Nephron (organoid): ENCODE data around the gene TBL1X.
A peak's percentile ranks its signal among the peaks of the same experiment; 100 is the strongest.

Source experiments
- H3K27ac Mint-ChIP-seq, 3 experiments: 2 replicates each; pipeline ENCODE4 v1.8.0; 2020; ENCODE audit warnings: mixed read lengths in 3 of 3, mild to moderate bottlenecking in 2 of 3, moderate library complexity in 1 of 3
- H3K27me3 Mint-ChIP-seq: 2 replicates; pipeline ENCODE4 v1.8.0; 2021; ENCODE audit warnings: low read depth, mild to moderate bottlenecking, moderate library complexity, mixed read lengths
- H3K36me3 Mint-ChIP-seq: 2 replicates; pipeline ENCODE4 v1.8.0; 2020; ENCODE audit warnings: low read depth, mixed read lengths
- H3K4me1 Mint-ChIP-seq: 2 replicates; pipeline ENCODE4 v1.8.0; 2020; ENCODE audit warnings: mixed read lengths
- H3K4me3 Mint-ChIP-seq, 3 experiments: 2 replicates each; pipeline ENCODE4 v1.8.0; 2020; ENCODE audit warnings: mild to moderate bottlenecking in 3 of 3, mixed read lengths in 3 of 3, moderate library complexity in 2 of 3
- H3K9me3 Mint-ChIP-seq: 2 replicates; pipeline ENCODE4 v1.8.0; 2020; ENCODE audit warnings: mixed read lengths
- TF ChIP-seq, protein P1 (sequence below), 3 experiments: fragments of 200-600 bp; sonication (generic); IDR thresholded peaks; one replicate each; pipeline ENCODE4 v1.5.0; 2021; ENCODE audit warnings: antibody characterized with exemption in 3 of 3; ENCODE audit not compliant: unreplicated experiment in 3 of 3

The TBL1X gene

DNA sequence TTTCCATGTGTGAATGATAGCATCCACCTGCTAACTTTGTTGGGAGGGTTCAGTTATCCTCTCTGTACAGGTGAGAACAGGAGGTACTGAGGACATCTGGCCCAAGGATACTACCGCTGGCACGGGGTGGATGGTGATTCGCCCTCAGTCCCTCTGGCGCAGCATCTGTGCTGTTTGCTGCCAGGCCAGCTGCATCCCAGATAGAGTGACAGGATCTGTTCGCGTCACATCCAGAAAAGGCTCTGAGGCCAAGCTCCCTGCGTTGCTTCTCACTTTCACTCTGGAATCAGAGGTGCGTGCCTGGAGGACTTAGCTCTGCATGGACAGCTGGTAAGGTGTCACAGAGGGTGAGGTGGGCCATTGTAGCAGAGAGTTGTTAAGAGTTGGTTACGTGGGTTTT, 95.4 kb downstream of the TBL1X start:
- TF ChIP-seq, protein P1, sequence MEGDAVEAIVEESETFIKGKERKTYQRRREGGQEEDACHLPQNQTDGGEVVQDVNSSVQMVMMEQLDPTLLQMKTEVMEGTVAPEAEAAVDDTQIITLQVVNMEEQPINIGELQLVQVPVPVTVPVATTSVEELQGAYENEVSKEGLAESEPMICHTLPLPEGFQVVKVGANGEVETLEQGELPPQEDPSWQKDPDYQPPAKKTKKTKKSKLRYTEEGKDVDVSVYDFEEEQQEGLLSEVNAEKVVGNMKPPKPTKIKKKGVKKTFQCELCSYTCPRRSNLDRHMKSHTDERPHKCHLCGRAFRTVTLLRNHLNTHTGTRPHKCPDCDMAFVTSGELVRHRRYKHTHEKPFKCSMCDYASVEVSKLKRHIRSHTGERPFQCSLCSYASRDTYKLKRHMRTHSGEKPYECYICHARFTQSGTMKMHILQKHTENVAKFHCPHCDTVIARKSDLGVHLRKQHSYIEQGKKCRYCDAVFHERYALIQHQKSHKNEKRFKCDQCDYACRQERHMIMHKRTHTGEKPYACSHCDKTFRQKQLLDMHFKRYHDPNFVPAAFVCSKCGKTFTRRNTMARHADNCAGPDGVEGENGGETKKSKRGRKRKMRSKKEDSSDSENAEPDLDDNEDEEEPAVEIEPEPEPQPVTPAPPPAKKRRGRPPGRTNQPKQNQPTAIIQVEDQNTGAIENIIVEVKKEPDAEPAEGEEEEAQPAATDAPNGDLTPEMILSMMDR (IDR thresholded peaks at IDR 0.05; ENCODE audit: unreplicated experiment in 3 of 3), result no peak
- Mint-ChIP-seq H3K27ac (no peak overlapping the region), H3K4me3 (no peak overlapping the region), H3K36me3 (peaks cover 20% of the 10 kb centered on the region), H3K27me3 (no peaks in the 10 kb centered on the region), H3K9me3 (no peaks in the 10 kb centered on the region), H3K4me1 (peaks cover 4% of the 10 kb centered on the region)

DNA sequence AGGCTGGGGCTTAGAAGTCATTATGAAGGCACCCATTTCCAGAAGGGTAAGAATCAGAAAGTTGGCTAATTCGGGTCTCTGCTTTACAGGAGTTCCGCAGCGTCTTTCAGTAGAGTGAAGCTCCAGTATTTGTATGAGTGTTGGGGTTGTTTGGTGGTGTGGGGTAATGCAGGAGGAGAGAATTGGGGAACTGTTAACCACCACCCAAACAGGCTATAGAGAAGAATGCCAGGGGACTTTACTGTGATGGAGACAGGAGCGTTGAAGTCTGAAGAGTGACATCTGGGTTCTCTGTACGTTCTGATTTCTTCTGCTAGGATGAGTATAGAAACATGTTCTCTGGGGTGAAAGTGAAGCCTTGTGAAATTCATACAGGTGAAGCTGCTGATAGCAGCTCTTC, 96.3 kb downstream of the TBL1X start:
- Mint-ChIP-seq H3K27ac (no peak overlapping the region), H3K36me3 (peaks cover 15% of the 10 kb centered on the region), H3K4me3 (no peak overlapping the region), H3K9me3 (no peaks in the 10 kb centered on the region), H3K27me3 (no peaks in the 10 kb centered on the region), H3K4me1 (peaks cover 7% of the 10 kb centered on the region)
- TF ChIP-seq, protein P1 (IDR thresholded peaks at IDR 0.05; ENCODE audit: unreplicated experiment in 3 of 3), result no peak

DNA sequence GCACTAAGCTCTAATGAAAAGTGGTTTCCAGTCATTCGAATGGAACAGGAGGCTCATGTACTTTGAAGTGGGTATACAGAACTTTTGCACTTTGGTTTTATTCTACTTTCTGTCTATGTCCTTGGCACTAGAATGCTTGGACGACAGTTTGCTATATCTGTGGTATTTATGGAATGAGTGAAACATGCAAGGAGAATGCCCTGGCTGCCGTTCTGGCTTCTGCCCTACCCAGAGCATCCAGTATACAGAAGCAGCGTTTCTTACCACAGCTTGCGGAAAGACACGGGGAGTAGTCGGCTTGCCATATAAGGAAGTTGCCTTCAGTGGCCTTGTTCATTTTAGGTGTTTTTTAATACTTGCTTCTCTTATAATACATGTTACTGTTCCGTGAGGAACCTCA, 98.0 kb downstream of the TBL1X start:
- H3K4me3 Mint-ChIP-seq, result no peak overlapping the region
- TF ChIP-seq, protein P1 (IDR thresholded peaks at IDR 0.05; ENCODE audit: unreplicated experiment in 3 of 3), result no peak
- H3K27me3 Mint-ChIP-seq, result no peaks in the 10 kb centered on the region

DNA sequence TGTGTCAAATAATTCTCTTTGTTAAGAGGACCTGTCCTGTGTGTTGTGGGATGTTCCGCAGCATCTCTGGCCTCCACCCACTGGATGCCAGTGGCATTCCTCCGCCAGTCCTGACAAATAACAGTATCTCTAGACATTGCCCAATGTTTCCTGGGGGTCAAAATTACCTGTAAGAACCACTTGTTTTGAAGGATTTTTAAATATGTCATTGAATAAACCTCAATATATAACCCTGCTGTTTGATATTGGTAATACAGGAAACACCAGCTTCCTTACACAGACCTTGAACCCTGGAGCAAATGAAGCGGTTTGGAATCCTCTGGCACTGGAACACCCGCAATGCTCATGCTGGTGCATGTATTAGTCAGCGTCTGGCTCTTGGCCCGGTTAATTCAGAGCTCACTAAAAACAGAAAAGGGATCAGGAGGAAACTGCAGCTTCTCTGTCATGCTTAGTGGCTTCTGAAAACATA, 101.3 kb downstream of the TBL1X start:
- Mint-ChIP-seq H3K4me1 (peaks cover 17% of the 10 kb centered on the region), H3K27ac (peak overlapping the region in 2 of 3 experiments; percentile 24 to 70), H3K36me3 (peaks cover 10% of the 10 kb centered on the region), H3K4me3 (no peak overlapping the region), H3K9me3 (no peaks in the 10 kb centered on the region), H3K27me3 (no peaks in the 10 kb centered on the region)
- TF ChIP-seq, protein P1 (IDR thresholded peaks at IDR 0.05; ENCODE audit: unreplicated experiment in 3 of 3), result no peak

More for the DNA sequence above, 98.0 kb downstream of the TBL1X start:
- no peaks in the 10 kb centered on the region for H3K9me3 Mint-ChIP-seq
- peak overlapping the region in 1 of 3 experiments; percentile 17 for H3K27ac Mint-ChIP-seq
- peaks cover 17% of the 10 kb centered on the region for H3K4me1 Mint-ChIP-seq
- peaks cover 12% of the 10 kb centered on the region for H3K36me3 Mint-ChIP-seq

DNA sequence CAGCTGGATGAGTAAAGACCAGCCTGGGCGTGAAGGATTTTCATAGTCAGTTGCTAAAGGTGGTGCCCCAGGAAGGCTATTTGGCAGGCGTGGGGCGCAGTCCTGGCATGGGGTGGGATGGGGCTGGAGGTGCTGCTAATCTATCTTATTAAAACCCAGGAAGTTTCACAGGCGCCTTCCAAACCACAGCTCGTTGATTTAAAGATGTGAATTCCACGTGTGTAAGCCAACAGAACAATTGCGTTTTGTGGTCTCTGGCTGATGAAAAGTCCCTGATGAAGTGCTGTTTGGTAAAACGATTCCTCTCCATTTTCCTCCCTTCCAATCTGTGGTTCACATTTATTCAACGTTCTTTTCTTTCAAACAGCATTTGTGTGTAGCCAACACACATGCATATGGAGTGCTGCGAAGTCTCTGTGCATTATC, 105.0 kb downstream of the TBL1X start:
- no peak overlapping the region for H3K4me3 Mint-ChIP-seq
- H3K27me3 Mint-ChIP-seq, result no peaks in the 10 kb centered on the region
- H3K4me1 Mint-ChIP-seq, result peaks cover 20% of the 10 kb centered on the region
- H3K27ac Mint-ChIP-seq, result no peak overlapping the region
- TF ChIP-seq, protein P1 (IDR thresholded peaks at IDR 0.05; ENCODE audit: unreplicated experiment in 3 of 3), result no peak
- peaks cover 6% of the 10 kb centered on the region for H3K9me3 Mint-ChIP-seq
- peaks cover 12% of the 10 kb centered on the region for H3K36me3 Mint-ChIP-seq
